Activated CD8-positive, alpha-beta memory T cell treated with anti-CD3 and anti-CD28 coated beads for 1 hour (primary cell): ENCODE measurements around the gene CRADD.

Experiments used
- DNase-seq, 2 donors: peaks; one replicate each; pipeline ENCODE4 v3.0.0-alpha.2; 2020; ENCODE audit warnings: low read depth in 1 of 2; ENCODE audit errors: extremely low read depth in 1 of 2

CRADD gene

DNA sequence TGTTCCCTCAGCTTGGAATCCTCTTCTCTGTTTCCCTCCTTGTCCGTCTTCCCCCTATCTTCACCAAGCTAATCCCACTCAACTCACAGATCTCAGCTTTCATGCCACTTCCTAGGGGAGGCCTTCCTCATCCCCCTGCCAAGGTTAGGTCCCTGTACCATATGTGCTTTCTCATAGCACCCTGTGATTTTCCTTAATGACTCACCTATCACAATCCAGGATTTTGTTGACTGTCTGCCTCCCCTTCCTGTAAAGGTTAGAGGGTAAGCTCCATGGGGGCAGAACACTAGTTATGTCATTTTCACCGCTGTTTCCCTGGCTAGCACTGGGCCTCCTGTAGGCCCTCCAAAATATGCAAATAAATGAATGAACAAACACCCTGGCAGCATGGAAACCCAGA, 57.6 kb downstream of the CRADD start:
- DNase-seq, result no peak

DNA sequence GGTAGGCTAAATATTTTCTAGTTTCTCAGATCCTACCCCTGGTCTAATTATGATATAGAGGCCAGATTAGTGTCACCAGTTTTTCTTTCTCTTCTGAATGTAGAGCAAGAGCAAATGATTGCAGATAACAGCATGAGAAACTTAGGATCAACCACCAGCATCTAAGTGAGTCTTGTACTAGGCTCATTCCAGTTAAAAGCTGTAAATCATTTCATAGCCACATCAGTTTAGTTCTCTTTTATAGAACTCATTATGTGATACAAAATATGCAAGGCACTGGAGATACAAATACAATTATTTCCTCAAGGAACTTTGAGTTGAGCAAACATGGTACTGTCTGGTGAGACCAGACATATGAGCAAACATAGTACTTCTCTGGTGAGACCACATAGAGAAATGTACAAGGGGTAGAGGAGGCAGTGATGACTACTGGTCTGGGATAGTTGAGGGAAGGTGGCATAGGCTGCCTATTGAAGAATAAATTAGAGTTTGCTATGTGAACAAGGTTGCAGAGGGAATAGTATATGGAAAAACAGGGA, 59.5 kb downstream of the CRADD start:
- no peak for DNase-seq

- no peak for DNase-seq
Measured at GRCh38 chr12:93737457-93738198, 60.5 kb downstream of the CRADD start.

GRCh38 chr12:93738199-93739058, 61.3 kb downstream of the CRADD start:
- no peak for DNase-seq

- DNase-seq, result no peak
Measured at GRCh38 chr12:93740751-93741150, 63.6 kb downstream of the CRADD start.

DNA sequence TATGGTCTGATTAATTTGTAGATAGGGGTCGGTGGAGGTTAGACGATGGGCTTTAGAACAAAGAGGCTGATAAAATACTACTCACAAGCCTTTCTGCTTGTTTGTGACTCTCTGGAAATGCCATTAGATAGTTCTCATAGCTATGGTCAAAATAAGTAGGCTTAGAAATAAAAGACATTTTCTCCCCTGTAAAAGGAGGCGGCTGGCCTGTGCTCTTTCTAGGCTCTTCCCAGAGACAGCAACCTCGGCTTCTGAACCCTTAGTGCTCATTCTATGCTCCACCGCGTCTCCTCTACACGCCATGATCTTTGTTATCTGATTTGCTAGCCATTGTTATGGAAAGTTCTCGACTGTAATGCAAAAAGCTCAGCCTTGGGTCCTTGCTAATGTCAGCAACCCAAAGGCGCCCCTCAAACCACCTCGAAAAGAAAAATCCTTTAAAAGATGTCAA, 64.5 kb downstream of the CRADD start:
- no peak for DNase-seq

- DNase-seq, result peak; percentile 11 to 20
Measured at GRCh38 chr12:93742110-93742934, 65.1 kb downstream of the CRADD start.

GRCh38 chr12:93743229-93743998, 66.2 kb downstream of the CRADD start:
- DNase-seq, result no peak

GRCh38 chr12:93743999-93744689, 67.0 kb downstream of the CRADD start:
- DNase-seq, result no peak

GRCh38 chr12:93745286-93745685, 68.1 kb downstream of the CRADD start:
- DNase-seq, result no peak

GRCh38 chr12:93746572-93747168, 69.5 kb downstream of the CRADD start:
- DNase-seq, result no peak

DNA sequence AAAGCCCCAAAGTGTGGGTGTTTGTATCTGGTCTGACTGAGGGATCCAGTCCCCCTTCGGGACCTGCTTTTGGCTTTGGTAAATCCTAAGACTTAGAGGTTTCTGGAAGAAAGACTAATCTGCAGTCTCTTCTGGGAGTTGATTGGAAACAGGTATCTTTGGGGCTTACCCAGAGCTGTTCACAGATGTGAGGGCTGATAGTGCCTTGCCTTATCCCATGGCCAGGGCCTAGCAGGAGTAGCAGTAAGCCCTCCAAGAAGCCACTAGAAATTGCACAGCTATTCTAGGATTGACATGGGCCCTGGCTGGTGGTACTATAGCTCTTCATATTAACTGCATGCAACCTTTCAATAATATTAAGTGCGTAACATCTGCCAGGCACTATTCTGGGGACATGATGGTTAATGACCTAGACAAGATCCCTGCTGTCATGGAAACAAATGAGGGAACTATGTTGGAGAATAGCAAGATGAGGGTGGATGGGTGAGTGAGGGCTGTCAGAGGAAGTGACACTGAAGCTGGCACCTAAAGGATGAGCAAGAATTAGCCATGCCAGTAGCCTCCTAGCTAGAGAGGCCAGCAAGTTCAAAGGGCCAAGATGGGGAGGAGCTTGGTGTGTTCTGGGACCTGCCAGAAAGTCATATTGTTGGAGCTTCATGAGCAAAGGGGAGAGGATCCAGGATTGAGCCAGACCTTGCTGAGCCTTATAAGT, 71.7 kb downstream of the CRADD start:
- no peak for DNase-seq

DNA sequence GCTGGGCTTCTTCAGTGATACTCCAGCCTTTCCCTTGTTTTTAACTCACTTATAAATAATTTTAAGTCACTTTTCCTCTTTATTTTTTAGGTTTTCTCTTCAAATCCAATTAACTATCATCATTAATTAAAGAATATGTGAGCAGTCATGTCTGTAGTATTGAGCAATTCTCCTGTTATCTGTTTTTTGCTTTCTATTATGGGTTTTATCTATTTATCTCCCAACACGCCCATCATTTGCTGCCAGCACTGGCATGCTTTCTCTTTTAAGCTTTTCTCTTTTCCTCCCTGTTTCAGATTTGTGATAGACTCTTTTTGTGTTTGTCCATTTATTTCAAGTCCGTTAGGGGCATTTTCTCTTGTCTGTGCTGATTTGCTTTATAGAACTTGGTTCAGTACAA, 72.3 kb downstream of the CRADD start:
- DNase-seq, result no peak

GRCh38 chr12:93750056-93750455, 72.9 kb downstream of the CRADD start:
- DNase-seq, result no peak

GRCh38 chr12:93751864-93752610, 74.9 kb downstream of the CRADD start:
- no peak for DNase-seq

DNA sequence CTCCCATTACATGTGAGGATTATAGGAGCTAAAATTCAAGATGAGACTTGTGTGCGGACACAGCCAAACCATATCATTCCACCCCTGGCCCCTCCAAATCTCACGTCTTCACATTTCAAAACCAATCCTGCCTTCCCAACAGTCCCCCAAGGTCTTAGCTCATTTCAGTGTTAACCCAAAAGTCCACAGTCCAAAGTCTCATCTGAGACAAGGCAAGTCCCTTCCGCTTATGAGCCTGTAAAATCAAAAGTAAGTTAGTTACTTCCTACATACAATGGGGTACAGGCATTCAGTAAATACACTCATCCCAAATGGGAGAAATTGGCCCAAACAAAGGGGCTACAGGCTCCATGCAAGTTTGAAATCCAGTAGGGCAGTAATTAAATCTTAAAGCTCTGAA, 76.1 kb downstream of the CRADD start:
- no peak for DNase-seq

- no peak for DNase-seq
Measured at GRCh38 chr12:93753838-93754429, 76.8 kb downstream of the CRADD start.
